Lung (tissue), 12 donors: ENCODE data around the gene GGACT. TPM values are rescaled to one million over a fixed set of nuclear protein-coding genes. Genes with fewer than 3 reads are reported as not detected.

ENCODE experiments used
- ATAC-seq: fragments of 200-7000 bp; cut with Tn5 transposase; one replicate; pipeline ENCODE4 v1.9.1; 2020; ENCODE audit warnings: moderate number of reproducible peaks; ENCODE audit not compliant: insufficient read depth, low FRiP score
- DNase-seq, 3 donors: peaks; one replicate each; pipeline ENCODE4 v3.0.0-alpha.2; 2013 to 2017
- H3K27ac ChIP-seq, 2 donors: one replicate each; pipeline ENCODE4 v1.5.1; 2013; ENCODE audit warnings: mild to moderate bottlenecking in 2 of 2, moderate library complexity in 2 of 2, control low read depth in 1 of 2, inconsistent platforms in 1 of 2, low read depth in 1 of 2, low read length in 1 of 2
- H3K27me3 ChIP-seq, 3 donors: one replicate each; pipeline ENCODE4 v1.5.1; 2013; ENCODE audit warnings: low read length in 2 of 3; ENCODE audit not compliant: control insufficient read depth in 3 of 3, insufficient read depth in 3 of 3
- H3K36me3 ChIP-seq, 4 donors: one replicate each; pipeline ENCODE4 v1.5.1; 2013; ENCODE audit warnings: low read length in 4 of 4, mild to moderate bottlenecking in 1 of 4, moderate library complexity in 1 of 4; ENCODE audit not compliant: control insufficient read depth in 4 of 4, insufficient read depth in 4 of 4
- H3K4me1 ChIP-seq, 5 donors: one replicate each; pipeline ENCODE4 v1.5.1; 2013; ENCODE audit warnings: low read length in 5 of 5, mild to moderate bottlenecking in 2 of 5, moderate library complexity in 1 of 5; ENCODE audit not compliant: control insufficient read depth in 5 of 5, insufficient read depth in 5 of 5
- H3K4me3 ChIP-seq: one replicate; pipeline ENCODE4 v1.5.1; 2013; ENCODE audit warnings: mild to moderate bottlenecking, control low read depth, moderate library complexity
- H3K9ac ChIP-seq, 2 donors: one replicate each; pipeline ENCODE4 v1.5.1; 2013; ENCODE audit warnings: low read length in 2 of 2, control low read depth in 1 of 2; ENCODE audit not compliant: insufficient read depth in 1 of 2
- H3K9me3 ChIP-seq, 4 donors: one replicate each; pipeline ENCODE4 v1.5.1; 2013; ENCODE audit warnings: low read length in 3 of 4, mild to moderate bottlenecking in 1 of 4, moderate library complexity in 1 of 4; ENCODE audit not compliant: control insufficient read depth in 4 of 4, insufficient read depth in 3 of 4
- CTCF ChIP-seq: IDR thresholded peaks from 2 replicates; pipeline ENCODE4 v1.5.1; 2012; ENCODE audit warnings: mild to moderate bottlenecking; ENCODE audit errors: control extremely low read depth, extremely low read depth
- whole genome bisulfite sequencing, 2 donors: extraction: QIAGEN DNeasy Blood & Tissue Kit; methylation state at CpG; one replicate each; pipeline ENCODE4 v1.1.7; 2013; 5-methylcytosine and 5-hydroxymethylcytosine counted together
- polyA plus RNA-seq, 2 donors: library from polyadenylated mRNA; stranded (reverse); fragments of 200-250 nt; gene quantifications; one replicate each; pipeline ENCODE4 v1.2.1, GENCODE V29; 2013
- total RNA-seq, 2 donors: library from RNA; depleted of rRNA in 1 of 2; stranded (reverse); fragments of >200 nt in 1 of 2; gene quantifications; one replicate each; pipeline ENCODE4 v1.2.1, GENCODE V29; 2014 to 2021
- donor health status: control.
- donor health status: control.
- donor health status: Bipolar disorder and iron deficiency.
- donor health status: healthy.
- donor health status: DM: yes; HTN: yes; CAD: no.

Gene GGACT
- total and polyA plus RNA-seq, 4 donors = 1.1 to 6.8 (median 3.9) TPM

- TF ChIP-seq CTCF = no peak
- no peak for ATAC-seq
- H3K27me3 ChIP-seq = no peaks in the 10 kb centered on the region
- peaks cover 11 to 23% (median 21%) of the 10 kb centered on the region in 4 donors for H3K36me3 ChIP-seq
- 97% methylated on average over 7 of the region's 7 CpGs for WGBS, 2 donors
- no peak overlapping the region for H3K27ac ChIP-seq
- no peak overlapping the region for H3K9ac ChIP-seq
- DNase-seq = no peak
- no peaks in the 10 kb centered on the region for H3K9me3 ChIP-seq
- no peak overlapping the region for H3K4me3 ChIP-seq
- peaks cover 0 to 3% (median 0%) of the 10 kb centered on the region in 5 donors for H3K4me1 ChIP-seq
Measured at GRCh38 chr13:100636441-100636840, 47.9 kb upstream of the GGACT start.

GRCh38 chr13:100636004-100636403 lies 47.4 kb upstream of the GGACT start:
- 90 to 94% methylated on average over 7 of the region's 7 CpGs for WGBS, 2 donors
- no peak overlapping the region for H3K27ac ChIP-seq
- H3K9ac ChIP-seq = no peak overlapping the region
- no peak for ATAC-seq
- no peak overlapping the region for H3K4me3 ChIP-seq
- H3K9me3 ChIP-seq = no peaks in the 10 kb centered on the region
- TF ChIP-seq CTCF = no peak
- H3K27me3 ChIP-seq = no peaks in the 10 kb centered on the region
- peaks cover 7 to 23% (median 20%) of the 10 kb centered on the region in 4 donors for H3K36me3 ChIP-seq
- peaks cover 0 to 3% (median 0%) of the 10 kb centered on the region in 5 donors for H3K4me1 ChIP-seq
- DNase-seq = no peak

GRCh38 chr13:100634696-100635095 lies 46.1 kb upstream of the GGACT start:
- no peak for ATAC-seq
- peaks cover 0 to 3% (median 0%) of the 10 kb centered on the region in 5 donors for H3K4me1 ChIP-seq
- H3K4me3 ChIP-seq = no peak overlapping the region
- DNase-seq = no peak
- no peak for TF ChIP-seq CTCF
- no peak overlapping the region for H3K9ac ChIP-seq
- no peaks in the 10 kb centered on the region for H3K27me3 ChIP-seq
- WGBS, 2 donors = 95 to 97% methylated on average over 12 of the region's 12 CpGs
- H3K27ac ChIP-seq = no peak overlapping the region
- peaks cover 6 to 26% (median 19%) of the 10 kb centered on the region in 4 donors for H3K36me3 ChIP-seq
- H3K9me3 ChIP-seq = no peaks in the 10 kb centered on the region

- Histone ChIP-seq H3K36me3 (peaks cover 12 to 26% (median 15%) of the 10 kb centered on the region in 4 donors), H3K27ac (no peak overlapping the region), H3K4me1 (peaks cover 0 to 3% (median 0%) of the 10 kb centered on the region in 5 donors), H3K9me3 (no peaks in the 10 kb centered on the region), H3K9ac (no peak overlapping the region), H3K4me3 (no peak overlapping the region), H3K27me3 (no peaks in the 10 kb centered on the region)
- WGBS, 2 donors = 76 to 94% methylated on average over 2 of the region's 2 CpGs
- no peak for DNase-seq
- no peak for TF ChIP-seq CTCF
- no peak for ATAC-seq
Measured at GRCh38 chr13:100633461-100633860, 44.9 kb upstream of the GGACT start.
